ENCODE results near the gene GLRA3. TPM values are rescaled to one million over a fixed set of nuclear protein-coding genes. Genes with fewer than 3 reads are reported as not detected.

GLRA3 gene
- total and polyA plus RNA-seq, 10 of the 15 experiments (the other 5 are each of a cell fraction or from before 2014, with no cell fraction given), result not detected

GRCh38 chr4:174761451-174761850, 67.6 kb downstream of the GLRA3 start:
- WGBS (ENCODE audit: insufficient coverage, insufficient replicate concordance, low lambda C conversion rate, missing lambda C conversion rate), result 0% methylated on average over 1 of the region's 1 CpG
- ChIA-PET POLR2A (no interaction called here), SMC1A (ENCODE audit: uncharacterized antibody, unreplicated experiment) (interaction anchor here (0.9 kb wide), 1 partner anchor 12 kb away, joined by 3 read pairs; no protein-coding TSS in a partner anchor), RAD21 (ENCODE audit: unreplicated experiment) (no interaction called here), CTCF (no interaction called here)
- H3K9me3 ChIP-seq (replicated peaks; ENCODE audit: control insufficient read depth, insufficient read depth, low read length), result no peaks in the 10 kb centered on the region
- TF ChIP-seq CBFB (IDR thresholded peaks at IDR 0.05; ENCODE audit: low read depth) (no peak), RAD21 (IDR thresholded peaks at IDR 0.05; ENCODE audit: insufficient read depth, low read depth, low read length) (no peak)
- no peak overlapping the region for H3K4me2 ChIP-seq (ENCODE audit: control insufficient read depth, insufficient read depth)
- H3K4me3 ChIP-seq, result no peak overlapping the region
- no peaks in the 10 kb centered on the region for H3K4me1 ChIP-seq (ENCODE audit: control insufficient read depth, insufficient read depth, low read length)
- no peaks in the 10 kb centered on the region for H4K20me1 ChIP-seq (ENCODE audit: control insufficient read depth, insufficient read depth)
- intact Hi-C loops (cut with micrococcal nuclease; ENCODE audit: unreplicated experiment), result no loop called here
- no peaks in the 10 kb centered on the region for H3K27me3 ChIP-seq (replicated peaks in 1 of 2; ENCODE audit: control insufficient read depth in 2 of 2, insufficient read depth in 2 of 2, low read length in 1 of 2)
- DNase-seq (ENCODE audit: low read depth, low spot score), result no peak
- FAIRE-seq, result no peak
- H3K9ac ChIP-seq (ENCODE audit: control insufficient read depth, insufficient read depth, low read length), result no peak overlapping the region
- H2AFZ ChIP-seq (ENCODE audit: control insufficient read depth, low read depth, low read length), result no peak overlapping the region
- no peaks in the 10 kb centered on the region for H3K79me2 ChIP-seq (ENCODE audit: control insufficient read depth, insufficient read depth, low read length)
- BruUV-seq (replicated peaks), result no TSS peak
- in situ Hi-C loops (cut with MboI), result no loop called here
- no peak for ATAC-seq
- no peak overlapping the region for H3K27ac ChIP-seq (ENCODE audit: control insufficient read depth, insufficient read depth)
- no peaks in the 10 kb centered on the region for H3K36me3 ChIP-seq (ENCODE audit: control insufficient read depth in 2 of 2, insufficient read depth in 2 of 2, low read length in 1 of 2)

GRCh38 chr4:174757736-174758135, 71.3 kb downstream of the GLRA3 start:
- ChIA-PET SMC1A (ENCODE audit: uncharacterized antibody, unreplicated experiment) (interaction anchor here (1.0 kb wide), 1 partner anchor 10 kb away, joined by 3 read pairs; no protein-coding TSS in a partner anchor), RAD21 (ENCODE audit: unreplicated experiment) (no interaction called here), CTCF (no interaction called here), POLR2A (no interaction called here)
- no peak overlapping the region for H3K9ac ChIP-seq (ENCODE audit: control insufficient read depth, insufficient read depth, low read length)
- TF ChIP-seq HDGF (IDR thresholded peaks at IDR 0.05) (no peak), CHD1 (IDR thresholded peaks at IDR 0.05; ENCODE audit: low read depth, low read length) (no peak), ZNF217 (IDR thresholded peaks at IDR 0.05) (no peak), ATF7 (IDR thresholded peaks at IDR 0.05; ENCODE audit: low read depth) (no peak), ZBTB11 (CRISPR knock-in tag; IDR thresholded peaks at IDR 0.05) (no peak), TCF3 (IDR thresholded peaks at IDR 0.05; ENCODE audit: borderline replicate concordance, insufficient read depth, low read depth, low read length) (no peak), RUNX3 (IDR thresholded peaks at IDR 0.05; ENCODE audit: low read length) (no peak), RAD21 (IDR thresholded peaks at IDR 0.05; ENCODE audit: insufficient read depth, low read depth, low read length) (no peak), RB1 (IDR thresholded peaks at IDR 0.05; ENCODE audit: borderline replicate concordance) (no peak), NFIC (IDR thresholded peaks at IDR 0.05; ENCODE audit: low read depth, low read length) (no peak), SMAD5 (IDR thresholded peaks at IDR 0.05; ENCODE audit: low read depth) (no peak)
- no peaks in the 10 kb centered on the region for H3K4me1 ChIP-seq (ENCODE audit: control insufficient read depth, insufficient read depth, low read length)
- ATAC-seq (no peak), FAIRE-seq (no peak), DNase-seq (ENCODE audit: low read depth, low spot score) (no peak)
- no peak overlapping the region for H3K4me2 ChIP-seq (ENCODE audit: control insufficient read depth, insufficient read depth)
- WGBS (ENCODE audit: insufficient coverage, insufficient replicate concordance, low lambda C conversion rate, missing lambda C conversion rate), result 5% methylated on average over 4 of the region's 4 CpGs
- H3K4me3 ChIP-seq, result no peak overlapping the region
- no peak overlapping the region for H3K27ac ChIP-seq (ENCODE audit: control insufficient read depth, insufficient read depth)
- no peaks in the 10 kb centered on the region for H3K27me3 ChIP-seq (replicated peaks in 1 of 2; ENCODE audit: control insufficient read depth in 2 of 2, insufficient read depth in 2 of 2, low read length in 1 of 2)
- H3K9me3 ChIP-seq (replicated peaks; ENCODE audit: control insufficient read depth, insufficient read depth, low read length), result no peaks in the 10 kb centered on the region
- no peaks in the 10 kb centered on the region for H3K79me2 ChIP-seq (ENCODE audit: control insufficient read depth, insufficient read depth, low read length)
- no peaks in the 10 kb centered on the region for H3K36me3 ChIP-seq (ENCODE audit: control insufficient read depth in 2 of 2, insufficient read depth in 2 of 2, low read length in 1 of 2)
- H2AFZ ChIP-seq (ENCODE audit: control insufficient read depth, low read depth, low read length), result no peak overlapping the region
- intact Hi-C loops (cut with micrococcal nuclease; ENCODE audit: unreplicated experiment) (no loop called here), in situ Hi-C loops (cut with MboI) (no loop called here)
- no TSS peak for BruUV-seq (replicated peaks)
- H4K20me1 ChIP-seq (ENCODE audit: control insufficient read depth, insufficient read depth), result no peaks in the 10 kb centered on the region
